Nephron (organoid): ENCODE data around the gene CHSY1.

ENCODE experiments used
- H3K27ac Mint-ChIP-seq, 3 experiments: 2 replicates each; pipeline ENCODE4 v1.8.0; 2020; ENCODE audit warnings: mixed read lengths in 3 of 3, mild to moderate bottlenecking in 2 of 3, moderate library complexity in 1 of 3
- H3K27me3 Mint-ChIP-seq: 2 replicates; pipeline ENCODE4 v1.8.0; 2021; ENCODE audit warnings: low read depth, mild to moderate bottlenecking, moderate library complexity, mixed read lengths
- H3K36me3 Mint-ChIP-seq: 2 replicates; pipeline ENCODE4 v1.8.0; 2020; ENCODE audit warnings: low read depth, mixed read lengths
- H3K4me1 Mint-ChIP-seq: 2 replicates; pipeline ENCODE4 v1.8.0; 2020; ENCODE audit warnings: mixed read lengths
- H3K4me3 Mint-ChIP-seq, 3 experiments: 2 replicates each; pipeline ENCODE4 v1.8.0; 2020; ENCODE audit warnings: mild to moderate bottlenecking in 3 of 3, mixed read lengths in 3 of 3, moderate library complexity in 2 of 3
- H3K9me3 Mint-ChIP-seq: 2 replicates; pipeline ENCODE4 v1.8.0; 2020; ENCODE audit warnings: mixed read lengths
- TF ChIP-seq, protein P1 (sequence below), 3 experiments: fragments of 200-600 bp; sonication (generic); IDR thresholded peaks; one replicate each; pipeline ENCODE4 v1.5.0; 2021; ENCODE audit warnings: antibody characterized with exemption in 3 of 3; ENCODE audit not compliant: unreplicated experiment in 3 of 3

Gene CHSY1

DNA sequence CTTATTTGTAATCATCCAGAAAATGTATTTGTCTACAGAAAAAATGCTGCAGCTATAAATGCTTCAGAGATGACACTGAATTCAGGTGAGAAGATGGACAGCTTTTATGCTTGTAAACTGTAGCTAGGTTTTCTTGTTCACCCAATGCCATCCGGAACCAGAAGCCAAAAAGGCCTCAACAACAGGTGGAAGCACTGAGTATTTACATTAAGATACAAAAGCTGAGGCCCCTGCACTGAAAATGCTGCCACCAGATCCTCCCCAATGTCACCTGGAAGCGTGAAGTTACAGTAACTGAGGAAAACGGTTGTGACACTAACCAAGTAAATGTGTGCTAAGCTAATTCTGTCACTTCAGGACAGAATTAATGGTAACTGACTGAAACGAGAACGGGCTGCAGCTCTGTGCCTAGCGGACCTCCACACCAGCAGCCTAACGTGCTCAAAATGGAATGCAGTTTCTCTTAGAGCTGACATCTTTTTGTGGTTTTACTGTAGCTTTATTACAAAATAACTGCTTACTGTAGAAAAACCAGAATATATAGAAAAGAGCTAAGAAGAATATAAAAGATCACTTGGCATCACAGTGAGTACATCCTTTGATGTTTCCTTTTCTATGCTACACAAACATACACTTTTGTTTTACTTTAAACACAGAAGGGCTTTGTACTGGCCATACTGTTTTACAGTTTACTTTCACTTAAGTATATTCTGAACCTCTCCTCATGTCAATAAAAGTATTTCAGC is 7.6 kb downstream of the CHSY1 start:
- Mint-ChIP-seq H3K27me3 (no peaks in the 10 kb centered on the region), H3K36me3 (peaks cover 15% of the 10 kb centered on the region), H3K9me3 (no peaks in the 10 kb centered on the region), H3K27ac (peak overlapping the region in 2 of 3 experiments; percentile 30 to 46), H3K4me1 (peaks cover 83% of the 10 kb centered on the region), H3K4me3 (peak overlapping the region in 1 of 3 experiments; percentile 1)
- TF ChIP-seq, protein P1, sequence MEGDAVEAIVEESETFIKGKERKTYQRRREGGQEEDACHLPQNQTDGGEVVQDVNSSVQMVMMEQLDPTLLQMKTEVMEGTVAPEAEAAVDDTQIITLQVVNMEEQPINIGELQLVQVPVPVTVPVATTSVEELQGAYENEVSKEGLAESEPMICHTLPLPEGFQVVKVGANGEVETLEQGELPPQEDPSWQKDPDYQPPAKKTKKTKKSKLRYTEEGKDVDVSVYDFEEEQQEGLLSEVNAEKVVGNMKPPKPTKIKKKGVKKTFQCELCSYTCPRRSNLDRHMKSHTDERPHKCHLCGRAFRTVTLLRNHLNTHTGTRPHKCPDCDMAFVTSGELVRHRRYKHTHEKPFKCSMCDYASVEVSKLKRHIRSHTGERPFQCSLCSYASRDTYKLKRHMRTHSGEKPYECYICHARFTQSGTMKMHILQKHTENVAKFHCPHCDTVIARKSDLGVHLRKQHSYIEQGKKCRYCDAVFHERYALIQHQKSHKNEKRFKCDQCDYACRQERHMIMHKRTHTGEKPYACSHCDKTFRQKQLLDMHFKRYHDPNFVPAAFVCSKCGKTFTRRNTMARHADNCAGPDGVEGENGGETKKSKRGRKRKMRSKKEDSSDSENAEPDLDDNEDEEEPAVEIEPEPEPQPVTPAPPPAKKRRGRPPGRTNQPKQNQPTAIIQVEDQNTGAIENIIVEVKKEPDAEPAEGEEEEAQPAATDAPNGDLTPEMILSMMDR (IDR thresholded peaks at IDR 0.05; ENCODE audit: unreplicated experiment in 3 of 3) = no peak

DNA sequence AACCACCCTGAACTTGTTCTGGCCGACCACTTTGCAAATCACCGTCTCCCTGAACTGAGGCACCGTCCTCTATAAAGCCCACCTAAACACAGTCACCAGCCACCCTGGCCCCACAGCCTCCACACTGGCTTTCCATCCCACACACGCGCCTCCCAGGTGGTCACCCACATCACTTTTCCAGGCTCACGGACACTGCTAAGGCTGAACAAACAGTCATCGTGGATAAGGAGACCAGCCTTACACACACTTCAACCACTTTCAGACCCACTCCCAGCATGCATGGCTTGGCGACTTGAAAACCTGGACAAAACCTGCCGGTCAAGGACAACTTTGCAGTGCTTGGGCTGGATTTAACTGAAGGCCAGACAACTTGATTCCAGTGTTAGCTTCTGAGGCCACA is 8.4 kb downstream of the CHSY1 start:
- TF ChIP-seq, protein P1 (IDR thresholded peaks at IDR 0.05; ENCODE audit: unreplicated experiment in 3 of 3) = no peak
- peaks cover 87% of the 10 kb centered on the region for H3K4me1 Mint-ChIP-seq
- H3K36me3 Mint-ChIP-seq = peaks cover 16% of the 10 kb centered on the region
- H3K9me3 Mint-ChIP-seq = no peaks in the 10 kb centered on the region
- no peaks in the 10 kb centered on the region for H3K27me3 Mint-ChIP-seq
- no peak overlapping the region for H3K4me3 Mint-ChIP-seq
- H3K27ac Mint-ChIP-seq = peak overlapping the region in 2 of 3 experiments; percentile 30 to 62

DNA sequence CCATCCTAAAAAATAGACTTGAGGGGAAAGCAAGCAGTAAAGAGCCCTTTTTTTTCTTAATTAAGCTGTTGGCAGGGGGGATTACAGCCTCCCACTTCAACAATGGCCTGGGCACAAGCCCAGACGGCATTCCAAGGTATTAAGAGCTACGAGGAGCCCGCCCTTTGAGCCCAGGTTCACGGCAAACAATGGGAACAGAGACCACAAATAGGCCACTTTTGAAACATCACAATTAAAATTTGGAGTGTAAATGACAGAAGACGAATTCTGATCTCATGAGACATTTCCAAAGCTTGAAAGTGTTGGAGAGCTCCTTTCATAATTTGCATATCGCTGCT is 8.9 kb downstream of the CHSY1 start:
- H3K4me1 Mint-ChIP-seq = peaks cover 89% of the 10 kb centered on the region
- H3K36me3 Mint-ChIP-seq = peaks cover 18% of the 10 kb centered on the region
- H3K27me3 Mint-ChIP-seq = no peaks in the 10 kb centered on the region
- H3K27ac Mint-ChIP-seq = peak overlapping the region in 2 of 3 experiments; percentile 30 to 62
- no peak overlapping the region for H3K4me3 Mint-ChIP-seq
- TF ChIP-seq, protein P1 (IDR thresholded peaks at IDR 0.05; ENCODE audit: unreplicated experiment in 3 of 3) = no peak
- H3K9me3 Mint-ChIP-seq = no peaks in the 10 kb centered on the region

DNA sequence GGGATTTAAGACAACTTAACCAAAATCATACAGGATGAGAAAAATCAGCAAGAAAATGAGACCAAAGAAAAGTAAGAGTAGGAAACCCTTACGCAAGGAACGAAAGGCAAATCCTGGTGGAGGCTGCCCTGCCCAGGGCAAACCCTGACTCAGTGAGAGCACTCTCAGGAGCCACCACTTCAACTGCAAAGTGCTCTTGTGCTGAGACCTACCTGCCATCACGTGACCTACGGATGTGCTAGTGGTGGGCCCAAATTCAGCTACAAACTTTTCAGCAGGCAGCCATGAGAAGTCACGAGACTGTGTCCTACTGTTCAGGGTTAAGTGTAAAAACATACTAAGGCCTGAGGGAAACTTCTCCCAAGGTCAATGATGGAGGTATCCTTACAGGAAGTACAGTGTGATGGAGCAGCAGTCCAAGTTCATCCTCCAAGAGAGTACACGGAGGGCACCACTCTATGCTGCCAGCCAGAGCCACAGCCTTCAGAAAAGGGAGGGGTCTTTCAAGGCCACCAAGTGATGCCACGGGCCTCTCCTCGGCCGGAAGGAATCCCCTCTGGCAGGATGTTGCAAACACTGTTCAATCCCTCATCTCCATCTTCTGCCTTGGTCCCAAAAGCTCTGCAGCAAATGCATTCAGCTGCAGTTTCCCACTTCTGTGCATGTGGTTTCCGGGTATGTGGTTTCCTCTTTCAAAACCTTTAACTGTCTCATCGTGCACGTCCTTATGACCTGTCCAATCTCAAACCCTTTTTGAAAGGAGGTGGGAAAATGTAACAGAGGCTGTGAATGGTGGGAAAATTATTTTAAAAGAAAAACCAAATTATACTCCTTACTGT is 9.5 kb downstream of the CHSY1 start:
- TF ChIP-seq, protein P1 (IDR thresholded peaks at IDR 0.05; ENCODE audit: unreplicated experiment in 3 of 3) = no peak
- Mint-ChIP-seq H3K4me1 (peaks cover 85% of the 10 kb centered on the region), H3K36me3 (peaks cover 18% of the 10 kb centered on the region), H3K4me3 (peak overlapping the region in 1 of 3 experiments; percentile 14), H3K27me3 (no peaks in the 10 kb centered on the region), H3K27ac (peak overlapping the region in 1 of 3 experiments; percentile 30), H3K9me3 (no peaks in the 10 kb centered on the region)

DNA sequence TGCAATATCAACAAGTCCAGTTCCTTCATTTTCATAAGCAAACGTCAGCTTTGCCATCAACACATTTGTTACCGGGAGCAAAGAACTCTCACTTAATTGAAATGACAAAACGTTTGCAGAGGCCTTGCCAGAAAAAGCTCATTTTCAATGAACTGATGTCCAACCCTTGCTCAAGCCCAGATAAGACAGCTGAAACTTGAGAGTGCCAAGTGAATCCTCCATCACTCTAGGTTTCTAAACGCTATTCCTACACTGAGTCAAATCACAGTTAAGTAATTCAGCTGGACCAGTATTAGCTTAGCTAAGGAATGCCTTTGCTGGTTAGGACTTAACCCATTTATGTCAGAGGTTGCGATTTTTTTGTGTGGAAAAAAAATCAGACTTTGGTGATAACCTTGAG is 11.5 kb downstream of the CHSY1 start:
- TF ChIP-seq, protein P1 (IDR thresholded peaks at IDR 0.05; ENCODE audit: unreplicated experiment in 3 of 3) = no peak
- H3K36me3 Mint-ChIP-seq = peaks cover 28% of the 10 kb centered on the region
- H3K4me1 Mint-ChIP-seq = peaks cover 69% of the 10 kb centered on the region
- H3K27me3 Mint-ChIP-seq = no peaks in the 10 kb centered on the region
- no peaks in the 10 kb centered on the region for H3K9me3 Mint-ChIP-seq
- peak overlapping the region in 2 of 3 experiments; percentile 68 to 73 for H3K27ac Mint-ChIP-seq
- peak overlapping the region in 1 of 3 experiments; percentile 34 for H3K4me3 Mint-ChIP-seq
